OCI-LY3 (cell line): ENCODE measurements around the gene CYCS.

ENCODE experiments used
- H2AFZ ChIP-seq: fragments of 200-600, 300-600 bp; shearing (Covaris generic); 2 replicates; pipeline ENCODE4 v1.6.0; 2014; ENCODE audit warnings: antibody characterized with exemption, low read depth, low read length
- H3K27ac ChIP-seq: fragments of 200-600, 300-600 bp; sonication (generic); 2 replicates; pipeline ENCODE4 v1.5.1; 2014; ENCODE audit warnings: mild to moderate bottlenecking, low read length, moderate library complexity, mixed read lengths
- H3K27me3 ChIP-seq: fragments of 200-600, 300-600 bp; sonication (generic); 2 replicates; pipeline ENCODE4 v1.6.1; 2014; ENCODE audit warnings: low read depth, low read length, mixed read lengths
- H3K36me3 ChIP-seq: fragments of 200-600, 300-600 bp; sonication (generic); replicated peaks from 2 replicates; pipeline ENCODE3; 2014; ENCODE audit warnings: low read depth, low read length, mixed read lengths
- H3K4me1 ChIP-seq: fragments of 300-600, 200-600 bp; sonication (generic); 2 replicates; pipeline ENCODE4 v1.6.1; 2014; ENCODE audit warnings: low read length, mixed read lengths
- H3K4me2 ChIP-seq: fragments of 200-600, 300-600 bp; sonication (generic); 2 replicates; pipeline ENCODE4 v1.6.1; 2014; ENCODE audit warnings: low read length, mixed read lengths
- H3K4me3 ChIP-seq: fragments of 300-600, 200-600 bp; sonication (generic); 2 replicates; pipeline ENCODE4 v1.5.1; 2014; ENCODE audit warnings: antibody characterized with exemption, mild to moderate bottlenecking, low read length, moderate library complexity
- H3K79me2 ChIP-seq: fragments of 300-600, 200-600 bp; shearing (Covaris generic); 2 replicates; pipeline ENCODE4 v1.6.1; 2014; ENCODE audit warnings: mild to moderate bottlenecking, low read length, mixed read lengths
- H3K9ac ChIP-seq: fragments of 300-600, 200-600 bp; shearing (Covaris generic); 2 replicates; pipeline ENCODE4 v1.6.0; 2014; ENCODE audit warnings: mild to moderate bottlenecking, low read length, moderate library complexity
- H3K9me3 ChIP-seq: fragments of 200-600, 300-600 bp; shearing (Covaris generic); 2 replicates; pipeline ENCODE4 v1.6.1; 2014; ENCODE audit warnings: low read length, mixed read lengths; ENCODE audit not compliant: insufficient read depth
- H4K20me1 ChIP-seq: fragments of 200-600, 300-600 bp; sonication (generic); 2 replicates; pipeline ENCODE4 v1.6.1; 2016; ENCODE audit warnings: low read length, mixed read lengths; ENCODE audit not compliant: insufficient read depth
- CTCF ChIP-seq: fragments of 200-600, 300-600 bp; sonication (generic); IDR thresholded peaks from 2 replicates; pipeline ENCODE4 v1.5.1; 2014; ENCODE audit warnings: antibody characterized with exemption, low read length, low read depth
- EZH2phosphoT487 ChIP-seq: fragments of 200-600 bp; shearing (Covaris generic); IDR thresholded peaks from 2 replicates; pipeline ENCODE4 v1.6.1; 2018; ENCODE audit warnings: antibody characterized with exemption, mixed run types, low read depth

CYCS gene

GRCh38 chr7:25158966-25159365 lies 33.9 kb upstream of the CYCS start:
- TF ChIP-seq CTCF (no peak), EZH2phosphoT487 (no peak)
- Histone ChIP-seq H3K79me2 (no peaks in the 10 kb centered on the region), H3K4me2 (no peak overlapping the region)

GRCh38 chr7:25151773-25152172 lies 26.7 kb upstream of the CYCS start:
- Histone ChIP-seq H3K27ac (no peak overlapping the region), H4K20me1 (no peaks in the 10 kb centered on the region), H3K9ac (no peak overlapping the region), H3K4me2 (no peak overlapping the region), H3K79me2 (no peaks in the 10 kb centered on the region), H3K36me3 (no peaks in the 10 kb centered on the region), H2AFZ (no peak overlapping the region), H3K4me1 (no peaks in the 10 kb centered on the region), H3K27me3 (no peaks in the 10 kb centered on the region), H3K4me3 (no peak overlapping the region), H3K9me3 (no peaks in the 10 kb centered on the region)
- TF ChIP-seq CTCF (no peak), EZH2phosphoT487 (no peak)

More at GRCh38 chr7:25158966-25159365, 33.9 kb upstream of the CYCS start:
- Histone ChIP-seq H4K20me1 (no peaks in the 10 kb centered on the region), H3K4me3 (no peak overlapping the region), H3K9ac (no peak overlapping the region), H3K36me3 (no peaks in the 10 kb centered on the region), H3K27ac (no peak overlapping the region), H3K4me1 (no peaks in the 10 kb centered on the region), H3K9me3 (no peaks in the 10 kb centered on the region), H3K27me3 (no peaks in the 10 kb centered on the region), H2AFZ (no peak overlapping the region)

GRCh38 chr7:25149836-25150235 lies 24.8 kb upstream of the CYCS start:
- H3K9me3 ChIP-seq, result no peaks in the 10 kb centered on the region
- no peaks in the 10 kb centered on the region for H3K79me2 ChIP-seq
- H3K27me3 ChIP-seq, result no peaks in the 10 kb centered on the region
- H3K4me3 ChIP-seq, result no peak overlapping the region
- H2AFZ ChIP-seq, result no peak overlapping the region
- H3K4me2 ChIP-seq, result no peak overlapping the region
- no peak overlapping the region for H3K9ac ChIP-seq
- H3K36me3 ChIP-seq, result no peaks in the 10 kb centered on the region
- no peak overlapping the region for H3K27ac ChIP-seq
- H3K4me1 ChIP-seq, result no peaks in the 10 kb centered on the region
- H4K20me1 ChIP-seq, result no peaks in the 10 kb centered on the region
- TF ChIP-seq EZH2phosphoT487 (no peak), CTCF (no peak)

- Histone ChIP-seq H4K20me1 (no peaks in the 10 kb centered on the region), H2AFZ (no peak overlapping the region), H3K4me3 (no peak overlapping the region), H3K4me2 (no peak overlapping the region), H3K27me3 (no peaks in the 10 kb centered on the region), H3K4me1 (no peaks in the 10 kb centered on the region), H3K9me3 (no peaks in the 10 kb centered on the region), H3K79me2 (no peaks in the 10 kb centered on the region), H3K36me3 (no peaks in the 10 kb centered on the region), H3K27ac (no peak overlapping the region), H3K9ac (no peak overlapping the region)
- no peak for TF ChIP-seq EZH2phosphoT487
- no peak for TF ChIP-seq CTCF
Measured at GRCh38 chr7:25148772-25149575, 23.9 kb upstream of the CYCS start.
